ENCODE data around the gene OLFML2B. TPM values are rescaled to one million over a fixed set of nuclear protein-coding genes. Genes with fewer than 3 reads are reported as not detected.
A peak's percentile ranks its signal among the peaks of the same experiment; 100 is the strongest.

OLFML2B gene
- total and polyA plus RNA-seq, 2 of the 13 experiments (the other 11 are each of a cell fraction or from before 2014, with no cell fraction given), result not detected

- TF ChIP-seq MBNL3 (CRISPR knock-in tag; conservative IDR thresholded peaks at IDR 0.05) (no peak), YY1 (IDR thresholded peaks at IDR 0.05; ENCODE audit: insufficient read depth, insufficient replicate concordance, low read depth, low read length) (peak; percentile 39), NCOA5 (CRISPR knock-in tag; IDR thresholded peaks at IDR 0.05) (no peak), MIXL1 (CRISPR knock-in tag; IDR thresholded peaks at IDR 0.05) (no peak), ZNF234 (CRISPR knock-in tag; conservative IDR thresholded peaks at IDR 0.05) (no peak), ZNF773 (CRISPR knock-in tag; IDR thresholded peaks at IDR 0.05; ENCODE audit: borderline replicate concordance) (no peak), RFXAP (CRISPR knock-in tag; IDR thresholded peaks at IDR 0.05; ENCODE audit: borderline replicate concordance) (no peak), ZSCAN29 (CRISPR knock-in tag; conservative IDR thresholded peaks at IDR 0.05) (no peak), ZNF274 (CRISPR knock-in tag; IDR thresholded peaks at IDR 0.05) (no peak), THAP9 (CRISPR knock-in tag; IDR thresholded peaks at IDR 0.05; ENCODE audit: borderline replicate concordance) (no peak), EZH2 (conservative IDR thresholded peaks at IDR 0.05; ENCODE audit: low read depth, low read length) (no peak), BRF2 (CRISPR knock-in tag; IDR thresholded peaks at IDR 0.05) (no peak), GTF2F1 (IDR thresholded peaks at IDR 0.05; ENCODE audit: low read length) (no peak), FOXA1 (IDR thresholded peaks at IDR 0.05) (no peak), FOXA1 (CRISPR knock-in tag; IDR thresholded peaks at IDR 0.05) (no peak), RERE (CRISPR knock-in tag; IDR thresholded peaks at IDR 0.05; ENCODE audit: low read depth) (no peak), ZNF616 (CRISPR knock-in tag; IDR thresholded peaks at IDR 0.05; ENCODE audit: low read depth) (no peak), NCOR1 (IDR thresholded peaks at IDR 0.05; ENCODE audit: borderline replicate concordance, low read length) (no peak), NFYB (CRISPR knock-in tag; IDR thresholded peaks at IDR 0.05) (no peak), BATF2 (CRISPR knock-in tag; IDR thresholded peaks at IDR 0.05) (no peak), CREB1 (IDR thresholded peaks at IDR 0.05) (no peak), CREB1 (CRISPR knock-in tag; IDR thresholded peaks at IDR 0.05) (no peak)
Measured at GRCh38 chr1:162069334-162070093, 45.8 kb upstream of the OLFML2B start, which contains the start of gene NOS1AP (continued).
